ENCODE measurements around the gene L3MBTL3.
A peak's percentile ranks its signal among the peaks of the same experiment; 100 is the strongest.
"Not testable (repeated sequence)": the region's sequence is repeated elsewhere in the genome, so short reads cannot be mapped to it uniquely, and the experiment has no call there.

Gene L3MBTL3

DNA sequence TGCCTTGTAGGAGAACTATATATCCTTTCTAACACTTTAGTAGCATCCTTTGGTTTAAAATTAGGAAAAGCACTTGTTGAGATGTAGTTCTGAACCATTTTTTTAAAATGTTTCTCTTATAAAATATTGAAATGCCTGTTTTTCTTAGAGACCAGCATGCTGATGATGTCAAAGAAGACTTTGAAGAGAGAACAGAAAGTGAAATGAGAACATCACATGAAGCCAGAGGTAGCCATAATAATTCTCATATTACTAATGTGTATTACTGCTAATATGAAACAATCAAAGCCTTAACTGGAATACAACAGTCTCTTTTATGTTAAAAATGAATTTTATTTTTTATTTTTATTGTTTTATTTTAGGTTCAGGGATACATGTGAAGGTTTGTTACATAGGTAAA lies 102.3 kb downstream of the L3MBTL3 start:
- TF ChIP-seq POLR2A (IDR thresholded peaks at IDR 0.05; ENCODE audit: low read depth, low read length), result no peak
- FAIRE-seq (no peak), DNase-seq (ENCODE audit: insufficient read length, low spot score) (no peak)

GRCh38 chr6:130122243-130122642 lies 103.9 kb downstream of the L3MBTL3 start:
- DNase-seq (ENCODE audit: insufficient read length, low spot score) (no peak), FAIRE-seq (no peak)
- TF ChIP-seq POLR2A (IDR thresholded peaks at IDR 0.05; ENCODE audit: low read depth, low read length), result no peak

GRCh38 chr6:130127195-130127594 lies 108.8 kb downstream of the L3MBTL3 start:
- no peak for FAIRE-seq
- no peak for TF ChIP-seq POLR2A (IDR thresholded peaks at IDR 0.05; ENCODE audit: low read depth, low read length)
- no peak for DNase-seq (ENCODE audit: insufficient read length, low spot score)

DNA sequence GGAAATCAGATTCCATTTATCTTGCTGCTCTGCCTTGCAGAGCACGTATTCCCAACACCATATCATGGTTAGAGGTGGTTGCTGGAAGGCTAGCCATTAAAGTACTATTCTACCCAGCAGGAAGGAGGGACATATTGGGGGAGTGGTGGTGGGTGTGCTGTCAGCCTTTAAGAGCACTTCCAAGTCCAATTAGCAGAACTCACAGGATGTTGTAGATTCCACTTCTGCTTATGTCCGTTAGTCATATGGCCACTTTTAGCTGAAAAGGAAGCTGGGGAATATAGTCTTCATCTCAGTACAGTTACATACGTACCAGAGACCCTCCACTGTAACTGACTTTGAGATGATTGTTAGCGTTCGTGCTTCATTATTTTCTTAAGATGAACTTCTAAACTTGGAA lies 109.9 kb downstream of the L3MBTL3 start:
- FAIRE-seq (no peak), DNase-seq (ENCODE audit: insufficient read length, low spot score) (no peak)
- TF ChIP-seq POLR2A (IDR thresholded peaks at IDR 0.05; ENCODE audit: low read depth, low read length), result no peak

- FAIRE-seq, result no peak
- no peak for DNase-seq (ENCODE audit: insufficient read length, low spot score)
- no peak for TF ChIP-seq POLR2A (IDR thresholded peaks at IDR 0.05; ENCODE audit: low read depth, low read length)
Measured at GRCh38 chr6:130129762-130130246, 111.4 kb downstream of the L3MBTL3 start.

DNA sequence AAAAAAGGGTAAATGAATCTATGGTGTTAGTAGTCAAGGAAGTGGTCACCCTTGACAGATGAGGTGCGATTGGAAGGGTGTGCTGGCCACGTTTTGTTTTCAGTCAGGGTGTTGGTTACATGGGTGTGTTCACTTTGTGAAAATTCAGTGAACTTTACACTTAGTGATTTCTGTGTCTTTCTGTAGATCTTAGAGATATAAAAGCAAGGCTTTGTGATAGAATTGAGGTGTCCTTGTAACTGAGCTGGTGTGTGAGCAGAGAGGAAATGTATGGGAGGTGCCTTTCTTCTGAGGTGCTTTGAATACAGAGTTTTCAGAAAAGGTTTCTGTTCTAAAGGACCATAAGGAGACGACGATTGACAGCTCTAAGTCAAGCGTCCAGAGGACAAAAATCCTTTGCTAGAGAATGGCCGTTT lies 113.9 kb downstream of the L3MBTL3 start:
- no peak for FAIRE-seq
- no peak for TF ChIP-seq POLR2A (IDR thresholded peaks at IDR 0.05; ENCODE audit: low read depth, low read length)

GRCh38 chr6:130134582-130134981 lies 116.2 kb downstream of the L3MBTL3 start:
- no peak for DNase-seq (ENCODE audit: insufficient read length, low spot score)
- no peak for TF ChIP-seq POLR2A (IDR thresholded peaks at IDR 0.05; ENCODE audit: low read depth, low read length)
- no peak for FAIRE-seq

More for the DNA sequence above, 113.9 kb downstream of the L3MBTL3 start:
- no peak for DNase-seq (ENCODE audit: insufficient read length, low spot score)

DNA sequence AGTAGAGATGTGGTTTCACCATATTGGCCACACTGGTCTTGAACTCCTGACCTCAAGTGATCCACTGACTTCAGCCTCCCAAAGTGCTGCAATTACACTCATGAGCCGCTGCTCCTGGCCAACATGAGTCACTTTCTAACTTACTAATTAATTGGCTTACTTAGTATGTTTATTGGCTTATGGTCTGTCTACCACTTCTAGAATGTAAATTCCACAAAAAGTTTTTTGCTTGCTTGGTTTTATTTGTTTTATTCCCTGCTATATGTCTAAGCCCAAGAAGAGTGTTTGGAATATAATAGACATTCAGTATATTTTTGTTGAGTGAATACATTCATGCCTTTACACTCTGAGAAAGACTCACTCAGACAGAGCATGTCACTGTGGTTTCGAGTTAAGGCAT lies 118.4 kb downstream of the L3MBTL3 start:
- TF ChIP-seq POLR2A (IDR thresholded peaks at IDR 0.05; ENCODE audit: low read depth, low read length), result no peak
- FAIRE-seq (no peak), DNase-seq (ENCODE audit: insufficient read length, low spot score) (no peak)

DNA sequence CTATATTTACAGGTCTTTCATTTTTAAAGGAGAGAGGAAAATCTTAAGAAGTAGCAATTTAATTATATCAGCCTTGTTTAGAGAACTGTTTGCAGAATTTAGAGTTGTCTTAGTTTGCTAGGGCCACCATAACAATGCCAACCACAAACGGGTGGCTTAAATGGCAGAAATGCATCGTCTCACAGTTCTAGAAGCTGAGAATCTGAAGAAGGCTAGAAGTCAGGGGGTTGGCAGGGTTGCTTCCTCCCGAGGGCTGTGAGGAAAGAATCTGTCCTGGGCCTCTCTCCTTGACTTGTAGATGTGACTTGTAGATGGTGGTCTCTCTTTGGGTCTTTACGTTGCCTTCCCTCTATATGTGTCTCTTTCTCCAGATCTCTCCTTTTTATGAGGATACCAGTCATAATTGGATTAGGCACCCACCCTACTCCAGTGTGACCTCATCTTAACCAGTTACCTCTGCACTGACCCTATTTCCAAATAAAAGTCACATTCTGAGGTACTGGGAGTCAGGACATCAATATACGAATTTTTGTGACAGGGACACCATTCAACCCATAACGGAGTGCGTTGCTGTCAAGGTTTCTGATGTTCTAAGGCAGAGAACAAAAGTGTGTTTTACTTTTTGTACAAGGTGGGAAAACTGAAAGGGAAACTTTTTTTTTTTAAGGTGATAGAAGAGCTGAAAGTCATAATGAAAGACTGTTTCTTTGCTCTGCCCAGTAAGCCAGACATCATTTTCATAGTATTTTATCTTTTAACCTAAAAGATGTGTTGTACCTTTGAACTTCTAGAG lies 119.9 kb downstream of the L3MBTL3 start:
- TF ChIP-seq POLR2A (IDR thresholded peaks at IDR 0.05; ENCODE audit: low read depth, low read length), result no peak
- FAIRE-seq (no peak), DNase-seq (ENCODE audit: insufficient read length, low spot score) (no peak)

DNA sequence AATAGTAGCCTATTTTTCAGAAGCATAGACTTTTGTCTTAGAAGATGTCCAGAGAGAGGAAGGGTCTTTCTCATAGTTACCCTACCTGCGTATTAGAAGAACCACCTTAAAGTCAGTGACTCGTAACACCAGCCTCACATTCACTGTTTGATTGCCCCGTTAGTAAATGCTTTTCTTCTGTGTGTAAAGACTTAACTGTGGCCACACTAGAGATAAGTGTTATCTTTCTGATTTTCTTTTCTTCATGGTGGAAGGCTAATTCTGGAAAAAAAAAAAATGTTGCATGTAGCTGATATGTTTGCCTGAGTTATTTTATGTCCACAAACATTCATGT lies 120.5 kb downstream of the L3MBTL3 start:
- no peak for DNase-seq (ENCODE audit: insufficient read length, low spot score)
- FAIRE-seq, result no peak

DNA sequence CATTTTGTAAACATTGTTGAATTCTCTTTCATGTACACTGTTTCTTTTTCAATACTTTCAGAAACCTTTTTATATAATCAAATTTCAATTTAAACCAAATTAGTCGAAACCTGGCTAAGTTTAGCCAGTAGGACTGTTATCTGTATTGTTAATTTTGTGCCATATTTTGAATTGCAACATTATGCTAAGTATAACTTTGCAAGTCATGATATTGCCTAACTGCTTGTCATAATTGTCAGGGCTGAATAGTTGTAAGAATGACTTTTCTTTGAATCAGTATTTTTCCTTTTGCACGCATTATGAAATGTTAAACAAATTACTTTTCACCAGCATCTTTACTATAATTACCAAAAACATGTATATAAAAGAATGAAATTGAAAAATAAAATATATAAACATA lies 121.7 kb downstream of the L3MBTL3 start:
- no peak for FAIRE-seq
- no peak for TF ChIP-seq POLR2A (IDR thresholded peaks at IDR 0.05; ENCODE audit: low read depth, low read length)
- DNase-seq (ENCODE audit: insufficient read length, low spot score), result no peak

More for the DNA sequence above, 120.5 kb downstream of the L3MBTL3 start:
- no peak for TF ChIP-seq POLR2A (IDR thresholded peaks at IDR 0.05; ENCODE audit: low read depth, low read length)

- FAIRE-seq (peak; percentile 15), DNase-seq (ENCODE audit: insufficient read length, low spot score) (no peak)
- TF ChIP-seq POLR2A (IDR thresholded peaks at IDR 0.05; ENCODE audit: low read depth, low read length), result no peak
Measured at GRCh38 chr6:130143709-130144108, 125.3 kb downstream of the L3MBTL3 start.

GRCh38 chr6:130147111-130147510 lies 128.7 kb downstream of the L3MBTL3 start:
- no peak for FAIRE-seq
- no peak for TF ChIP-seq POLR2A (IDR thresholded peaks at IDR 0.05; ENCODE audit: low read depth, low read length)
- DNase-seq (ENCODE audit: insufficient read length, low spot score), result no peak

GRCh38 chr6:130148181-130148580 lies 129.8 kb downstream of the L3MBTL3 start:
- FAIRE-seq (no peak), DNase-seq (ENCODE audit: insufficient read length, low spot score) (no peak)
- no peak for TF ChIP-seq POLR2A (IDR thresholded peaks at IDR 0.05; ENCODE audit: low read depth, low read length)

- not testable (repeated sequence) for DNase-seq (ENCODE audit: insufficient read length, low spot score); FAIRE-seq
Measured at GRCh38 chr6:130149016-130149415, 130.6 kb downstream of the L3MBTL3 start.

Data from H54 (cell line).